Effector memory CD8-positive, alpha-beta T cell (primary cell): ENCODE results near the gene ANKS1A.

ENCODE experiments used
- ATAC-seq: fragments of 150-1000 bp; cut with Tn5 transposase; replicated peaks from 2 replicates; pipeline ENCODE4 v1.10.0; 2021; ENCODE audit warnings: mild to moderate bottlenecking, moderate library complexity
- DNase-seq, 3 experiments: peaks; one replicate each; pipeline ENCODE4 v3.0.0; 2021
- H3K27ac Mint-ChIP-seq, 2 donors: one replicate each; pipeline ENCODE4 v1.8.0; 2022; ENCODE audit warnings: mild to moderate bottlenecking in 2 of 2, mixed read lengths in 2 of 2, moderate library complexity in 2 of 2
- H3K27me3 Mint-ChIP-seq, 2 donors: one replicate each; pipeline ENCODE4 v1.8.0; 2022; ENCODE audit warnings: mixed read lengths in 2 of 2
- H3K36me3 Mint-ChIP-seq: one replicate; pipeline ENCODE4 v1.8.0; 2022; ENCODE audit warnings: mild to moderate bottlenecking, moderate library complexity, mixed read lengths; ENCODE audit not compliant: insufficient read depth
- H3K4me1 Mint-ChIP-seq, 2 donors: one replicate each; pipeline ENCODE4 v1.8.0; 2022; ENCODE audit warnings: low read depth in 2 of 2, mixed read lengths in 2 of 2
- H3K4me3 Mint-ChIP-seq, 2 donors: one replicate each; pipeline ENCODE4 v1.8.0; 2022; ENCODE audit warnings: mild to moderate bottlenecking in 2 of 2, mixed read lengths in 2 of 2, moderate library complexity in 2 of 2
- H3K9me3 Mint-ChIP-seq, 2 donors: one replicate each; pipeline ENCODE4 v1.8.0; 2022; ENCODE audit warnings: mixed read lengths in 2 of 2

Gene ANKS1A

GRCh38 chr6:34961574-34961973 is 72.5 kb downstream of the ANKS1A start:
- H3K36me3 Mint-ChIP-seq, result peaks cover 3% of the 10 kb centered on the region
- DNase-seq (no peak), ATAC-seq (no peak)
- peaks cover 4 to 5% of the 10 kb centered on the region in 2 donors for H3K4me1 Mint-ChIP-seq
- no peak overlapping the region for H3K27ac Mint-ChIP-seq
- no peak overlapping the region for H3K4me3 Mint-ChIP-seq
- no peaks in the 10 kb centered on the region for H3K9me3 Mint-ChIP-seq
- no peaks in the 10 kb centered on the region for H3K27me3 Mint-ChIP-seq

- H3K4me3 Mint-ChIP-seq, result no peak overlapping the region
- no peak for ATAC-seq
Measured at GRCh38 chr6:34964564-34964963, 75.5 kb downstream of the ANKS1A start.

GRCh38 chr6:34967461-34967860 is 78.4 kb downstream of the ANKS1A start:
- H3K9me3 Mint-ChIP-seq, result no peaks in the 10 kb centered on the region
- H3K4me1 Mint-ChIP-seq, result peaks cover 0 to 3% of the 10 kb centered on the region in 2 donors
- no peak overlapping the region for H3K4me3 Mint-ChIP-seq
- H3K27me3 Mint-ChIP-seq, result no peaks in the 10 kb centered on the region
- H3K27ac Mint-ChIP-seq, result no peak overlapping the region
- no peak for DNase-seq
- peaks cover 9% of the 10 kb centered on the region for H3K36me3 Mint-ChIP-seq
- no peak for ATAC-seq

More at GRCh38 chr6:34964564-34964963, 75.5 kb downstream of the ANKS1A start:
- Mint-ChIP-seq H3K27me3 (no peaks in the 10 kb centered on the region), H3K4me1 (peaks cover 0 to 3% of the 10 kb centered on the region in 2 donors), H3K36me3 (peaks cover 3% of the 10 kb centered on the region), H3K9me3 (no peaks in the 10 kb centered on the region), H3K27ac (no peak overlapping the region)
- no peak for DNase-seq

GRCh38 chr6:34969662-34970265 is 80.7 kb downstream of the ANKS1A start:
- Mint-ChIP-seq H3K27me3 (no peaks in the 10 kb centered on the region), H3K9me3 (no peaks in the 10 kb centered on the region), H3K27ac (no peak overlapping the region), H3K36me3 (peaks cover 9% of the 10 kb centered on the region), H3K4me1 (no peaks in the 10 kb centered on the region), H3K4me3 (no peak overlapping the region)
- no peak for DNase-seq
- no peak for ATAC-seq

- Mint-ChIP-seq H3K4me3 (no peak overlapping the region), H3K4me1 (no peaks in the 10 kb centered on the region), H3K9me3 (no peaks in the 10 kb centered on the region)
Measured at GRCh38 chr6:34970488-34970887, 81.4 kb downstream of the ANKS1A start.

DNA sequence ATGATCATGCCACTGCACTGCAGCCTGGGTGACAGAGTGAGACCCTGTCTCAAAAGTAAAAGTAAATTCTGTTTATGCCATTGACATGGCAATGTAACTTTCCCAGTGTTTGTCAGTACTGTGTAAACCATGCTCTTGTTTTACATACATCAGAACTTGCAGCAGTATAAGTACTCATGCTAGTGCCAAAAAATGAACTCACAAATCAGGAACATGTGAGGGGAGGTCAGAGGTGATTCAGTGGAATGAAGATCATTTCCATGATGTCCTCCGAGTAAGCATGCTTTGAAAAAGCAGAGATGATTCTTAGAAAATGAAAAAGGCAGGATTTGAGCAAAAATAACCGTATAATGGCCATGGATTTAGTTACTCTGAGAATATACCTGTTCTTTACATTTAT is 81.9 kb downstream of the ANKS1A start:
- H3K27me3 Mint-ChIP-seq, result no peaks in the 10 kb centered on the region
- no peak for DNase-seq
- no peak overlapping the region for H3K27ac Mint-ChIP-seq
- H3K9me3 Mint-ChIP-seq, result no peaks in the 10 kb centered on the region
- H3K4me1 Mint-ChIP-seq, result no peaks in the 10 kb centered on the region
- ATAC-seq, result no peak
- H3K4me3 Mint-ChIP-seq, result no peak overlapping the region
- peaks cover 6% of the 10 kb centered on the region for H3K36me3 Mint-ChIP-seq

More at GRCh38 chr6:34970488-34970887, 81.4 kb downstream of the ANKS1A start:
- DNase-seq, result no peak
- Mint-ChIP-seq H3K27ac (no peak overlapping the region), H3K36me3 (peaks cover 7% of the 10 kb centered on the region), H3K27me3 (no peaks in the 10 kb centered on the region)
- ATAC-seq, result no peak

GRCh38 chr6:34973547-34974248 is 84.6 kb downstream of the ANKS1A start:
- Mint-ChIP-seq H3K36me3 (peaks cover 6% of the 10 kb centered on the region), H3K9me3 (no peaks in the 10 kb centered on the region), H3K4me1 (no peaks in the 10 kb centered on the region), H3K27me3 (no peaks in the 10 kb centered on the region), H3K4me3 (no peak overlapping the region), H3K27ac (no peak overlapping the region)
- ATAC-seq (no peak), DNase-seq (no peak)

- no peak for DNase-seq
- no peaks in the 10 kb centered on the region for H3K4me1 Mint-ChIP-seq
- H3K9me3 Mint-ChIP-seq, result no peaks in the 10 kb centered on the region
- H3K27ac Mint-ChIP-seq, result no peak overlapping the region
- peaks cover 10% of the 10 kb centered on the region for H3K36me3 Mint-ChIP-seq
- no peak overlapping the region for H3K4me3 Mint-ChIP-seq
- H3K27me3 Mint-ChIP-seq, result no peaks in the 10 kb centered on the region
- no peak for ATAC-seq
Measured at GRCh38 chr6:34974249-34974642, 85.2 kb downstream of the ANKS1A start.

- Mint-ChIP-seq H3K27me3 (no peaks in the 10 kb centered on the region), H3K27ac (no peak overlapping the region), H3K9me3 (no peaks in the 10 kb centered on the region), H3K36me3 (peaks cover 4% of the 10 kb centered on the region), H3K4me1 (no peaks in the 10 kb centered on the region), H3K4me3 (no peak overlapping the region)
- DNase-seq, result no peak
- ATAC-seq, result no peak
Measured at GRCh38 chr6:34976239-34976638, 87.2 kb downstream of the ANKS1A start.

- ATAC-seq (no peak), DNase-seq (no peak)
- Mint-ChIP-seq H3K27ac (no peak overlapping the region), H3K4me1 (no peaks in the 10 kb centered on the region), H3K9me3 (no peaks in the 10 kb centered on the region), H3K36me3 (peaks cover 11% of the 10 kb centered on the region), H3K4me3 (no peak overlapping the region), H3K27me3 (no peaks in the 10 kb centered on the region)
Measured at GRCh38 chr6:34979218-34979617, 90.2 kb downstream of the ANKS1A start.

DNA sequence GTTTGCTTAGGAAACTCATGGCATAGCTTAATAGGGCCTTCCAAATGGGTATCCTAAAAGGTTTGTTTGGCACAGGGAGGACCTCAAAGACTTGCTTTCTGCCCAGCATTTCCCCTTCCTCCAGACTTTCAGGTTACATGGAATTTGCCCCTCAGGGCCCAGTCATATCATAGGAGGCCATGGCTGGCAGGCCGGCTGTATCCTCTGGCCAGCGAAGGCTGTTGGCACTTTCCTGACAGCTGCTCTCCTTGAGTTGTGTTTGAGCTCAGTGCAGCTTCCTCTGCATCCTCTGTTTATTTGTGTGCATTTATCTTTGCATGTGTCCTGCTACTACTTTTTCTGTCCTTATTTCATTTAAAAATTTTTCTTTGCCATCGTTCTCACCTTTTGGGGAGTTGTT is 90.9 kb downstream of the ANKS1A start:
- H3K9me3 Mint-ChIP-seq, result no peaks in the 10 kb centered on the region
- H3K27ac Mint-ChIP-seq, result no peak overlapping the region
- peaks cover 14% of the 10 kb centered on the region for H3K36me3 Mint-ChIP-seq
- no peak for ATAC-seq
- no peak for DNase-seq
- no peak overlapping the region for H3K4me3 Mint-ChIP-seq
- no peaks in the 10 kb centered on the region for H3K4me1 Mint-ChIP-seq
- H3K27me3 Mint-ChIP-seq, result no peaks in the 10 kb centered on the region

DNA sequence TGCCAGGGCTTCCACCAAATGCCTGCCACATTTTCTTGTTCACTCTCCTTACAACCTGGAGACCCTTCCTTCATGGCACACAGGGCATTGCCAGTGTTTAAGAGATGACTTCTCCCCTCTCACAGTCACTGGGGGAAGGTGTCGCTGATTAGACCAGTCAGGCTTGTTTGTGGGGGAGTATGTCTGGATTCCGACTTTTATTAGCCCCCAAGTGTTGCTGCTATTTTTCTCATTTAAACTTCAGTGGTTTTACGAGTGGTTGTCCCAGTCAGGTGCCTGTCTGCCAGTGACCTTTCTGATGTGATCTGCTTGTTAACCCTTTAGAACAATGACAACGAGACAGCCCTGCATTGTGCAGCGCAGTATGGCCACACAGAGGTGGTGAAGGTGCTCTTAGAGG is 92.3 kb downstream of the ANKS1A start:
- H3K27ac Mint-ChIP-seq, result no peak overlapping the region
- H3K4me3 Mint-ChIP-seq, result no peak overlapping the region
- ATAC-seq (no peak), DNase-seq (no peak)
- peaks cover 14% of the 10 kb centered on the region for H3K36me3 Mint-ChIP-seq
- H3K4me1 Mint-ChIP-seq, result no peaks in the 10 kb centered on the region
- no peaks in the 10 kb centered on the region for H3K9me3 Mint-ChIP-seq
- H3K27me3 Mint-ChIP-seq, result no peaks in the 10 kb centered on the region

DNA sequence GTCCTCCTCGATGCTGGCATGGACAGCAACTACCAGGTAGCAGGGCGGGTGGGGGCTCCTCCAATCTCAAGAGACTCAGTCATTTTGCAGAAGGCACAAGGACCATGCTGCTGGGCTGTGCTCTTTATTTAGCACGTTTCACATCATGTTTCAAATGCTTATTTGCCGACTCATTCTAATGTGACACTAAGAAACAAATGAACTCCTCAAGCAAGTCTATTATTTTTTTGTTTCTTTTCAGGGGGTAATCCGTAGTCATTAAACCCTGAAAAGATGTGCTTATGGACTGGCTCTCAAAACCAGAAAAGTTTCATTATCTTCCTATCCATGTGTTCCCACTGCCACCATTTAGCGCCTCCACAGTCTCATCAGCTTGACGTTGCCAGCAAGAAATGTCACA is 92.9 kb downstream of the ANKS1A start:
- no peak overlapping the region for H3K27ac Mint-ChIP-seq
- DNase-seq, result no peak
- ATAC-seq, result no peak
- H3K4me3 Mint-ChIP-seq, result no peak overlapping the region
- H3K36me3 Mint-ChIP-seq, result peaks cover 14% of the 10 kb centered on the region
- no peaks in the 10 kb centered on the region for H3K4me1 Mint-ChIP-seq
- no peaks in the 10 kb centered on the region for H3K27me3 Mint-ChIP-seq
- no peaks in the 10 kb centered on the region for H3K9me3 Mint-ChIP-seq

DNA sequence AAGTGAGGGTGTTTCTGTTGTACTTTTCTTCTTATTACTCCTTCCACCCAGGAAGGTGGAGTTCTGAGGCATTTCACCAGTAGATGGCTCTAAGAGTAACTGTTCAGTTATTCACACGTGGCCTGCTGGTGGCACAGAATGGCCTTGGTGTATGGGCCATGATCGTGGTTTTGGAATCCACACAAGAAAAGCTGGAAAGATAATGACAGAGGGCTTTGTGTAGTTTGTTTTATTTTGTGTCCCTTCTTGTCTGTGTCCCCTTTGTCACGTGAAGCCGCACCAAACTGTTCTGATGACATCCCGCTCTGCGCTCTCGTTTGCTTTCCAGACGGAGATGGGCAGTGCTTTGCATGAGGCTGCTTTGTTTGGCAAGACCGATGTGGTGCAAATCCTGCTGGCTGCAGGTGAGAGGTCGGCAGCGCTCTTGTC is 93.4 kb downstream of the ANKS1A start:
- no peak overlapping the region for H3K27ac Mint-ChIP-seq
- H3K9me3 Mint-ChIP-seq, result no peaks in the 10 kb centered on the region
- no peak for DNase-seq
- H3K4me3 Mint-ChIP-seq, result no peak overlapping the region
- H3K36me3 Mint-ChIP-seq, result peaks cover 14% of the 10 kb centered on the region
- no peak for ATAC-seq
- H3K4me1 Mint-ChIP-seq, result no peaks in the 10 kb centered on the region
- H3K27me3 Mint-ChIP-seq, result no peaks in the 10 kb centered on the region
